Transverse colon (tissue), 4 donors: ENCODE results near the gene SAPCD1. TPM values are rescaled to one million over a fixed set of nuclear protein-coding genes. Genes with fewer than 3 reads are reported as not detected.
A peak's percentile ranks its signal among the peaks of the same experiment; 100 is the strongest.

Experiments
- DNase-seq: peaks from one replicate; pipeline ENCODE4 v3.0.0-alpha.2; 2019
- H3K27ac ChIP-seq, 4 donors: fragments of 200-600 bp; sonication (generic); 2 replicates each; pipeline ENCODE4 v1.5.1; 2016 to 2018; ENCODE audit warnings: inconsistent platforms in 4 of 4
- H3K27me3 ChIP-seq: fragments of 200-600 bp; sonication (generic); 2 replicates; pipeline ENCODE4 v1.5.1; 2017; ENCODE audit warnings: inconsistent platforms
- H3K36me3 ChIP-seq, 4 donors: fragments of 200-600 bp; sonication (generic); 2 replicates each; pipeline ENCODE4 v1.5.1; 2017 to 2019; ENCODE audit warnings: inconsistent platforms in 4 of 4
- H3K4me1 ChIP-seq, 4 donors: fragments of 200-600 bp; sonication (generic); 2 replicates each; pipeline ENCODE4 v1.5.1; 2017 to 2020; ENCODE audit warnings: inconsistent platforms in 4 of 4
- H3K4me3 ChIP-seq, 4 donors: fragments of 200-600 bp; sonication (generic); 1 replicate in 1 of 4; 2 replicates in 3 of 4; pipeline versions ENCODE4 v1.5.1 to v1.6.1; 2017 to 2019; ENCODE audit warnings: inconsistent platforms in 4 of 4
- H3K9me3 ChIP-seq, 2 donors: fragments of 200-600 bp; sonication (generic); 2 replicates each; pipeline ENCODE4 v1.5.1; 2017 to 2019; ENCODE audit warnings: inconsistent platforms in 2 of 2
- CTCF ChIP-seq, 5 experiments: fragments of 200-600 bp in 3 of 5; fragments of 450-650 bp in 2 of 5; sonication (generic) in 3 of 5; IDR thresholded peaks; 1 replicate in 2 of 5; 2 replicates in 3 of 5; pipeline ENCODE4 v1.5.1; 2016 to 2017; ENCODE audit warnings: antibody characterized with exemption in 5 of 5, inconsistent platforms in 3 of 5, mild to moderate bottlenecking in 2 of 5, moderate library complexity in 1 of 5
- EP300 ChIP-seq: sonication (generic); formaldehyde crosslinking; IDR thresholded peaks from one replicate; pipeline ENCODE4 v1.6.1; 2017; ENCODE audit warnings: antibody characterized with exemption, low read depth
- POLR2A ChIP-seq: fragments of 450-650 bp; IDR thresholded peaks from one replicate; pipeline ENCODE4 v1.6.1; 2016; ENCODE audit warnings: antibody characterized with exemption, mild to moderate bottlenecking, moderate library complexity
- POLR2AphosphoS5 ChIP-seq, 3 donors: sonication (generic); formaldehyde crosslinking; IDR thresholded peaks; one replicate each; pipeline ENCODE4 v1.6.1; 2016; ENCODE audit warnings: antibody characterized with exemption in 3 of 3
- WGBS, 2 donors: methylation state at CpG; one replicate each; pipeline ENCODE4 v1.1.5; 2018; ENCODE audit warnings: low coverage in 1 of 2; 5-methylcytosine and 5-hydroxymethylcytosine counted together
- in situ Hi-C, 4 donors: fragments of 200-750 bp; cut with MboI; loops; one replicate each; pipeline versions ENCODE4 v1.15.0 to v1.15.1; 2017; ENCODE audit warnings: low sequenced_read_pairs in 3 of 4, low pct_ligation_motif_present in 1 of 4, low pct_unique_long_range_greater_than_20kb in 1 of 4
- intact Hi-C: fragments of 100-400 bp; cut with DNase I; formaldehyde crosslinking; loops from one replicate; pipeline ENCODE4 v1.15.1; 2023; ENCODE audit warnings: low total_unique reads
- total RNA-seq, 4 donors: library from RNA; depleted of rRNA; stranded (reverse); fragments of >200 nt; gene quantifications; one replicate each; pipeline ENCODE4 v1.1.0, GENCODE V29; 2016

SAPCD1 gene
- total RNA-seq, 4 donors from 2014 or later: 3.3 to 11.1 TPM; not detected in 2

- intact Hi-C loops: no loop called here
- H3K9me3 ChIP-seq: no peaks in the 10 kb centered on the region
- no peaks in the 10 kb centered on the region for H3K27me3 ChIP-seq
- peak overlapping the region in 1 of 4 donors; percentile 77 for H3K4me3 ChIP-seq
- no peak for TF ChIP-seq EP300
- peaks cover 0 to 28% (median 13%) of the 10 kb centered on the region in 4 donors for H3K36me3 ChIP-seq
- peaks cover 20 to 64% (median 50%) of the 10 kb centered on the region in 4 donors for H3K4me1 ChIP-seq
- WGBS, 2 donors: 81 to 83% methylated on average over 3 to 4 of the region's 4 CpGs
- peak overlapping the region; percentile 96 to 99 (median 98) for H3K27ac ChIP-seq
- in situ Hi-C loops: loop anchor here in 1 of 4 donors (10.0 kb wide), 1 partner anchor 91 kb away; the partner anchor contains the start of gene HSPA1B
- no peak for DNase-seq
Measured at GRCh38 chr6:31733734-31734133, 28.7 kb upstream of the SAPCD1 start.

GRCh38 chr6:31734247-31734820, 28.1 kb upstream of the SAPCD1 start:
- Histone ChIP-seq H3K36me3 (peaks cover 0 to 28% (median 13%) of the 10 kb centered on the region in 4 donors), H3K4me3 (peak overlapping the region; percentile 56 to 91 (median 75)), H3K27ac (peak overlapping the region; percentile 96 to 99 (median 98)), H3K4me1 (peaks cover 22 to 64% (median 50%) of the 10 kb centered on the region in 4 donors), H3K9me3 (no peaks in the 10 kb centered on the region), H3K27me3 (no peaks in the 10 kb centered on the region)
- TF ChIP-seq POLR2AphosphoS5 (IDR thresholded peaks at IDR 0.05) (no peak), CTCF (IDR thresholded peaks at IDR 0.05) (no peak), EP300 (no peak), POLR2A (no peak)
- intact Hi-C loops (no loop called here), in situ Hi-C loops (loop anchor here in 1 of 4 donors (10.0 kb wide), 1 partner anchor 90 kb away; the partner anchor contains the start of gene HSPA1B)
- no peak for DNase-seq
- 22% methylated on average over 2 of the region's 2 CpGs; no CpG with 5 or more reads in 1 of the 2 donors for WGBS, 2 donors

GRCh38 chr6:31734821-31735406, 27.5 kb upstream of the SAPCD1 start:
- in situ Hi-C loops (loop anchor here in 1 of 4 donors (10.0 kb wide), 1 partner anchor 90 kb away; the partner anchor contains the start of gene HSPA1B), intact Hi-C loops (no loop called here)
- H3K9me3 ChIP-seq: no peaks in the 10 kb centered on the region
- H3K36me3 ChIP-seq: peaks cover 0 to 28% (median 13%) of the 10 kb centered on the region in 4 donors
- H3K27ac ChIP-seq: peak overlapping the region; percentile 96 to 99 (median 98)
- peak; percentile 84 for DNase-seq
- no peaks in the 10 kb centered on the region for H3K27me3 ChIP-seq
- TF ChIP-seq EP300 (no peak), POLR2A (peak; percentile 81), POLR2AphosphoS5 (IDR thresholded peaks at IDR 0.05) (peak; percentile 66 to 81 (median 67))
- H3K4me3 ChIP-seq: peak overlapping the region; percentile 56 to 91 (median 75)
- peaks cover 23 to 65% (median 52%) of the 10 kb centered on the region in 4 donors for H3K4me1 ChIP-seq
- WGBS, 2 donors: 1% methylated on average over 18 of the region's 18 CpGs; no CpG with 5 or more reads in 1 of the 2 donors

GRCh38 chr6:31736021-31736767, 26.3 kb upstream of the SAPCD1 start, which contains the start of gene CLIC1:
Gene CLIC1 (minus strand): TSS chr6:31736530. CDS start chr6:31736300, 230 bp downstream.
- TF ChIP-seq EP300 (no peak), POLR2AphosphoS5 (IDR thresholded peaks at IDR 0.05) (peak; percentile 97 to 98 (median 98)), CTCF (IDR thresholded peaks at IDR 0.05) (no peak), POLR2A (peak; percentile 98)
- in situ Hi-C loops (loop anchor here in 1 of 4 donors (10.0 kb wide), 1 partner anchor 89 kb away; the partner anchor contains the start of gene HSPA1B), intact Hi-C loops (no loop called here)
- Histone ChIP-seq H3K4me3 (peak within 1 kb of the TSS; percentile 56 to 91 (median 75)), H3K36me3 (peaks cover 0 to 28% (median 11%) of the 10 kb centered on the region in 4 donors), H3K27me3 (no peaks in the 10 kb centered on the region), H3K27ac (peak within 1 kb of the TSS; percentile 96 to 99 (median 98)), H3K9me3 (no peaks in the 10 kb centered on the region), H3K4me1 (peaks cover 23 to 69% (median 55%) of the 10 kb centered on the region in 4 donors)
- 0 to 1% methylated on average over 5 to 22 of the region's 24 CpGs for WGBS, 2 donors
- DNase-seq: peak; percentile 93
